HepG2 (cell line): ENCODE data around the gene STRN4. TPM values are rescaled to one million over a fixed set of nuclear protein-coding genes. Genes with fewer than 3 reads are reported as not detected.

ENCODE experiments used
- ESRRA ChIP-seq: sonication (generic); formaldehyde crosslinking; IDR thresholded peaks from 2 replicates; pipeline ENCODE4 v1.5.1; 2020; ENCODE audit warnings: mild to moderate bottlenecking, low read depth, missing genetic modification reagents
- GATAD2A ChIP-seq: IDR thresholded peaks from 2 replicates; pipeline ENCODE4 v1.6.1; 2016
- JUN ChIP-seq: sonication (generic); formaldehyde crosslinking; IDR thresholded peaks from 2 replicates; pipeline ENCODE4 v1.4.0; 2020; ENCODE audit warnings: mild to moderate bottlenecking, missing genetic modification reagents
- KDM3A ChIP-seq: IDR thresholded peaks from 2 replicates; pipeline ENCODE4 v1.6.1; 2018; ENCODE audit warnings: low read depth, missing compliant biosample characterization
- PAX8 ChIP-seq: sonication (generic); formaldehyde crosslinking; IDR thresholded peaks from 2 replicates; pipeline ENCODE4 v1.8.0; 2022; ENCODE audit warnings: mild to moderate bottlenecking, missing genetic modification reagents, borderline replicate concordance
- RBAK ChIP-seq: sonication (generic); formaldehyde crosslinking; IDR thresholded peaks from 2 replicates; pipeline ENCODE4 v1.5.1; 2020; ENCODE audit warnings: mild to moderate bottlenecking, missing genetic modification reagents
- RBM39 ChIP-seq: fragments of 200-400 bp; formaldehyde crosslinking; IDR thresholded peaks from one replicate; pipeline ENCODE4 v1.6.1; 2018; ENCODE audit warnings: antibody characterized with exemption, mild to moderate bottlenecking, low read depth, low read length; ENCODE audit not compliant: poor library complexity, severe bottlenecking
- SPEN ChIP-seq: sonication (generic); formaldehyde crosslinking; IDR thresholded peaks from 2 replicates; pipeline ENCODE4 v1.5.1; 2020; ENCODE audit warnings: low read depth, mild to moderate bottlenecking, missing genetic modification reagents
- ZBTB38 ChIP-seq: sonication (generic); formaldehyde crosslinking; IDR thresholded peaks from 2 replicates; pipeline ENCODE4 v1.5.1; 2020; ENCODE audit warnings: mild to moderate bottlenecking, missing genetic modification reagents
- ZNF335 ChIP-seq: sonication (generic); formaldehyde crosslinking; IDR thresholded peaks from 2 replicates; pipeline ENCODE4 v1.4.0; 2020; ENCODE audit warnings: missing genetic modification reagents
- ZNF644 ChIP-seq: IDR thresholded peaks from 2 replicates; pipeline ENCODE4 v1.6.1; 2016; ENCODE audit warnings: low read depth
- ZNF781 ChIP-seq: sonication (generic); formaldehyde crosslinking; IDR thresholded peaks from 2 replicates; pipeline ENCODE4 v1.5.1; 2020; ENCODE audit warnings: borderline replicate concordance, mild to moderate bottlenecking, missing genetic modification reagents; ENCODE audit errors: not compliant biosample characterization
- polyA plus RNA-seq, 8 experiments: library from polyadenylated mRNA; depleted of rRNA in 3 of 8; stranded (reverse) in 7 of 8; unstranded in 1 of 8; fragments of >200 nt; fragmentation: Illumina TruSeq in 4 of 8; extraction: Trizol in 4 of 8; gene quantifications; 2 replicates each; pipeline versions ENCODE4 v1.2.1 to v1.2.3, GENCODE V29; 2011 to 2016; ENCODE audit warnings: low read depth in 4 of 8, missing spikeins in 1 of 8, mixed read lengths in 1 of 8; ENCODE audit not compliant: insufficient read depth in 1 of 8
- total RNA-seq, 5 experiments: library from RNA; depleted of rRNA; stranded (reverse); fragments of >200 nt; fragmentation: Illumina TruSeq; extraction: Trizol; gene quantifications; 2 replicates each; pipeline ENCODE4 v1.2.3, GENCODE V29; 2016; ENCODE audit warnings: low read depth in 1 of 5
- TF ChIP-seq, protein P1 (sequence below): IDR thresholded peaks from 2 replicates; pipeline ENCODE4 v1.6.1; 2016; ENCODE audit warnings: low read depth, missing genetic modification reagents, missing compliant biosample characterization
- TF ChIP-seq, protein P2 (sequence below): sonication (generic); formaldehyde crosslinking; IDR thresholded peaks from 2 replicates; pipeline ENCODE4 v1.4.0; 2020; ENCODE audit warnings: missing genetic modification reagents, borderline replicate concordance
- TF ChIP-seq, protein P3 (sequence below): IDR thresholded peaks from 2 replicates; pipeline ENCODE4 v1.6.1; 2016
- TF ChIP-seq, protein P4 (sequence below): sonication (generic); formaldehyde crosslinking; IDR thresholded peaks from 2 replicates; pipeline ENCODE4 v1.4.0; 2020; ENCODE audit warnings: missing genetic modification reagents; ENCODE audit errors: not compliant biosample characterization
- TF ChIP-seq, protein P5 (sequence below): sonication (generic); formaldehyde crosslinking; IDR thresholded peaks from 2 replicates; pipeline ENCODE4 v1.5.1; 2020; ENCODE audit warnings: missing genetic modification reagents, mild to moderate bottlenecking, borderline replicate concordance

STRN4 gene
- total and polyA plus RNA-seq, 2 of the 13 experiments (the other 11 are each of a cell fraction or from before 2014, with no cell fraction given) = 43.1 to 57.3 TPM

DNA sequence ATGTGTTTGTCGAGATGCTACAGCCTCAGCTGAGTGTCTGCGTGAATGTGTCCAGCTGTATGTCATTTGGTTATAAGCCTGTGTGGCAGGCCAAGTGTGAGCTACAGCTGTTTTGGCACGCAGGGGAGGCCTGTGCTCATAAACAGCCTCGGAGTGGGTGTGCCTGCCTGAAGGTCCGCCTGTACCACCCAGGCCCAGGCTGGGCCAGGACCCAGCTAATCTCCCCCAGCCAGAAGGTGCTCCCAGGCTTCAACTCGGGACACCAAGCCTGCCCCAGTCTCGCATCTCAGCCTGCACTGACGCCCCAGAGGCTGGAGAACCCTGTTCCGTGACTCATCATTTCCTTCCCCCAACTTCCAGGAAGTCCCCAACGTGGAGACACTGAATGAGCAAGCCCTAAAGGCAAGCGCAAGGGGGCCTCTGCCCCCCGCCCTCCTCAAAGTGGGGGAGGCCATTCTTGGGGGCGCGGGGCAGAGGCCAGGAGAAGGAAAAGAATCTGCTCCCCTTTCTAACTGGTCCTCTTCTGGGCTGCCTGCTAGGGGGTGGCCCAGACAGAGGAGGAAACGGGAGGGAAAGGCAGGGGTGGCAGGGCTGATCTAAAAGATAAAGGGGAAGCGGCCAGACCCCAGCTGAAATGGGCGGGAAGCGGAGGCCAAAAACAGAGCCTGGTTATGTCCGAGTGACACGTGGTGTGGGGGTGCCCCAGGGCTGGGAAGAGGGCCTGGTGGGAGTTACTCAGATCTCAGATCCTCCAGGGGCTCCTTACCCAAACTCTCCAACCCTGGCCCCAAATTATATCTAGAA lies 40.2 kb upstream of the STRN4 start (continued):
- TF ChIP-seq, protein P1, sequence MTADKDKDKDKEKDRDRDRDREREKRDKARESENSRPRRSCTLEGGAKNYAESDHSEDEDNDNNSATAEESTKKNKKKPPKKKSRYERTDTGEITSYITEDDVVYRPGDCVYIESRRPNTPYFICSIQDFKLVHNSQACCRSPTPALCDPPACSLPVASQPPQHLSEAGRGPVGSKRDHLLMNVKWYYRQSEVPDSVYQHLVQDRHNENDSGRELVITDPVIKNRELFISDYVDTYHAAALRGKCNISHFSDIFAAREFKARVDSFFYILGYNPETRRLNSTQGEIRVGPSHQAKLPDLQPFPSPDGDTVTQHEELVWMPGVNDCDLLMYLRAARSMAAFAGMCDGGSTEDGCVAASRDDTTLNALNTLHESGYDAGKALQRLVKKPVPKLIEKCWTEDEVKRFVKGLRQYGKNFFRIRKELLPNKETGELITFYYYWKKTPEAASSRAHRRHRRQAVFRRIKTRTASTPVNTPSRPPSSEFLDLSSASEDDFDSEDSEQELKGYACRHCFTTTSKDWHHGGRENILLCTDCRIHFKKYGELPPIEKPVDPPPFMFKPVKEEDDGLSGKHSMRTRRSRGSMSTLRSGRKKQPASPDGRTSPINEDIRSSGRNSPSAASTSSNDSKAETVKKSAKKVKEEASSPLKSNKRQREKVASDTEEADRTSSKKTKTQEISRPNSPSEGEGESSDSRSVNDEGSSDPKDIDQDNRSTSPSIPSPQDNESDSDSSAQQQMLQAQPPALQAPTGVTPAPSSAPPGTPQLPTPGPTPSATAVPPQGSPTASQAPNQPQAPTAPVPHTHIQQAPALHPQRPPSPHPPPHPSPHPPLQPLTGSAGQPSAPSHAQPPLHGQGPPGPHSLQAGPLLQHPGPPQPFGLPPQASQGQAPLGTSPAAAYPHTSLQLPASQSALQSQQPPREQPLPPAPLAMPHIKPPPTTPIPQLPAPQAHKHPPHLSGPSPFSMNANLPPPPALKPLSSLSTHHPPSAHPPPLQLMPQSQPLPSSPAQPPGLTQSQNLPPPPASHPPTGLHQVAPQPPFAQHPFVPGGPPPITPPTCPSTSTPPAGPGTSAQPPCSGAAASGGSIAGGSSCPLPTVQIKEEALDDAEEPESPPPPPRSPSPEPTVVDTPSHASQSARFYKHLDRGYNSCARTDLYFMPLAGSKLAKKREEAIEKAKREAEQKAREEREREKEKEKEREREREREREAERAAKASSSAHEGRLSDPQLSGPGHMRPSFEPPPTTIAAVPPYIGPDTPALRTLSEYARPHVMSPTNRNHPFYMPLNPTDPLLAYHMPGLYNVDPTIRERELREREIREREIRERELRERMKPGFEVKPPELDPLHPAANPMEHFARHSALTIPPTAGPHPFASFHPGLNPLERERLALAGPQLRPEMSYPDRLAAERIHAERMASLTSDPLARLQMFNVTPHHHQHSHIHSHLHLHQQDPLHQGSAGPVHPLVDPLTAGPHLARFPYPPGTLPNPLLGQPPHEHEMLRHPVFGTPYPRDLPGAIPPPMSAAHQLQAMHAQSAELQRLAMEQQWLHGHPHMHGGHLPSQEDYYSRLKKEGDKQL (CRISPR knock-in tag) = no peak
- TF ChIP-seq, protein P2, sequence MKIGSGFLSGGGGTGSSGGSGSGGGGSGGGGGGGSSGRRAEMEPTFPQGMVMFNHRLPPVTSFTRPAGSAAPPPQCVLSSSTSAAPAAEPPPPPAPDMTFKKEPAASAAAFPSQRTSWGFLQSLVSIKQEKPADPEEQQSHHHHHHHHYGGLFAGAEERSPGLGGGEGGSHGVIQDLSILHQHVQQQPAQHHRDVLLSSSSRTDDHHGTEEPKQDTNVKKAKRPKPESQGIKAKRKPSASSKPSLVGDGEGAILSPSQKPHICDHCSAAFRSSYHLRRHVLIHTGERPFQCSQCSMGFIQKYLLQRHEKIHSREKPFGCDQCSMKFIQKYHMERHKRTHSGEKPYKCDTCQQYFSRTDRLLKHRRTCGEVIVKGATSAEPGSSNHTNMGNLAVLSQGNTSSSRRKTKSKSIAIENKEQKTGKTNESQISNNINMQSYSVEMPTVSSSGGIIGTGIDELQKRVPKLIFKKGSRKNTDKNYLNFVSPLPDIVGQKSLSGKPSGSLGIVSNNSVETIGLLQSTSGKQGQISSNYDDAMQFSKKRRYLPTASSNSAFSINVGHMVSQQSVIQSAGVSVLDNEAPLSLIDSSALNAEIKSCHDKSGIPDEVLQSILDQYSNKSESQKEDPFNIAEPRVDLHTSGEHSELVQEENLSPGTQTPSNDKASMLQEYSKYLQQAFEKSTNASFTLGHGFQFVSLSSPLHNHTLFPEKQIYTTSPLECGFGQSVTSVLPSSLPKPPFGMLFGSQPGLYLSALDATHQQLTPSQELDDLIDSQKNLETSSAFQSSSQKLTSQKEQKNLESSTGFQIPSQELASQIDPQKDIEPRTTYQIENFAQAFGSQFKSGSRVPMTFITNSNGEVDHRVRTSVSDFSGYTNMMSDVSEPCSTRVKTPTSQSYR (CRISPR knock-in tag) = peak; percentile 62
- no peak for TF ChIP-seq KDM3A (CRISPR knock-in tag)
- TF ChIP-seq RBAK (CRISPR knock-in tag) = no peak
- TF ChIP-seq PAX8 = no peak
- no peak for TF ChIP-seq ZNF644 (CRISPR knock-in tag)
- 0 out of 2 replicates have a peak, but pooled peaks have one; percentile 12 for TF ChIP-seq SPEN (CRISPR knock-in tag)
- TF ChIP-seq, protein P3, sequence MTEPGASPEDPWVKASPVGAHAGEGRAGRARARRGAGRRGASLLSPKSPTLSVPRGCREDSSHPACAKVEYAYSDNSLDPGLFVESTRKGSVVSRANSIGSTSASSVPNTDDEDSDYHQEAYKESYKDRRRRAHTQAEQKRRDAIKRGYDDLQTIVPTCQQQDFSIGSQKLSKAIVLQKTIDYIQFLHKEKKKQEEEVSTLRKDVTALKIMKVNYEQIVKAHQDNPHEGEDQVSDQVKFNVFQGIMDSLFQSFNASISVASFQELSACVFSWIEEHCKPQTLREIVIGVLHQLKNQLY = no peak
- TF ChIP-seq RBM39 = no peak
- peak; percentile 22; the same call in 1 of the 2 replicates for TF ChIP-seq ZBTB38 (CRISPR knock-in tag)
- no peak for TF ChIP-seq ESRRA (CRISPR knock-in tag)
- TF ChIP-seq ZNF781 (CRISPR knock-in tag) = no peak
- TF ChIP-seq ZNF335 (CRISPR knock-in tag) = no peak
- TF ChIP-seq JUN = no peak
- TF ChIP-seq, protein P4, sequence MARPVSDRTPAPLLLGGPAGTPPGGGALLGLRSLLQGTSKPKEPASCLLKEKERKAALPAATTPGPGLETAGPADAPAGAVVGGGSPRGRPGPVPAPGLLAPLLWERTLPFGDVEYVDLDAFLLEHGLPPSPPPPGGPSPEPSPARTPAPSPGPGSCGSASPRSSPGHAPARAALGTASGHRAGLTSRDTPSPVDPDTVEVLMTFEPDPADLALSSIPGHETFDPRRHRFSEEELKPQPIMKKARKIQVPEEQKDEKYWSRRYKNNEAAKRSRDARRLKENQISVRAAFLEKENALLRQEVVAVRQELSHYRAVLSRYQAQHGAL (CRISPR knock-in tag) = no peak
- TF ChIP-seq, protein P5, sequence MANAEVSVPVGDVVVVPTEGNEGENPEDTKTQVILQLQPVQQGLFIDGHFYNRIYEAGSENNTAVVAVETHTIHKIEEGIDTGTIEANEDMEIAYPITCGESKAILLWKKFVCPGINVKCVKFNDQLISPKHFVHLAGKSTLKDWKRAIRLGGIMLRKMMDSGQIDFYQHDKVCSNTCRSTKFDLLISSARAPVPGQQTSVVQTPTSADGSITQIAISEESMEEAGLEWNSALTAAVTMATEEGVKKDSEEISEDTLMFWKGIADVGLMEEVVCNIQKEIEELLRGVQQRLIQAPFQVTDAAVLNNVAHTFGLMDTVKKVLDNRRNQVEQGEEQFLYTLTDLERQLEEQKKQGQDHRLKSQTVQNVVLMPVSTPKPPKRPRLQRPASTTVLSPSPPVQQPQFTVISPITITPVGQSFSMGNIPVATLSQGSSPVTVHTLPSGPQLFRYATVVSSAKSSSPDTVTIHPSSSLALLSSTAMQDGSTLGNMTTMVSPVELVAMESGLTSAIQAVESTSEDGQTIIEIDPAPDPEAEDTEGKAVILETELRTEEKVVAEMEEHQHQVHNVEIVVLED = no peak
- TF ChIP-seq GATAD2A (CRISPR knock-in tag) = no peak; the same call in 1 of the 2 replicates
